GM15510 (cell line): Measurements from ENCODE around the gene SERPINB12.

Experiments used
- POLR2A ChIP-seq: IDR thresholded peaks from 3 replicates; pipeline ENCODE4 v1.6.1; 2011; ENCODE audit warnings: borderline replicate concordance; ENCODE audit not compliant: insufficient read length; ENCODE audit errors: extremely low read depth

The SERPINB12 gene

GRCh38 chr18:63528863-63529492, 13.2 kb upstream of the SERPINB12 start:
- no peak for TF ChIP-seq POLR2A

- no peak for TF ChIP-seq POLR2A
These were observed 9.7 kb upstream of the SERPINB12 start for GRCh38 chr18:63532471-63532870.

- TF ChIP-seq POLR2A = no peak
These were observed 7.6 kb upstream of the SERPINB12 start for GRCh38 chr18:63534615-63535014.

GRCh38 chr18:63539904-63540510, 2.2 kb upstream of the SERPINB12 start:
- TF ChIP-seq POLR2A = no peak

- TF ChIP-seq POLR2A = no peak
These were observed 1.8 kb downstream of the SERPINB12 start for GRCh38 chr18:63544017-63544416.

GRCh38 chr18:63545000-63545399, 2.8 kb downstream of the SERPINB12 start:
- no peak for TF ChIP-seq POLR2A

- TF ChIP-seq POLR2A = no peak
These were observed 7.9 kb downstream of the SERPINB12 start for GRCh38 chr18:63550068-63550467.

- no peak for TF ChIP-seq POLR2A
These were observed 9.6 kb downstream of the SERPINB12 start for GRCh38 chr18:63551769-63552168.

GRCh38 chr18:63552581-63552980, 10.4 kb downstream of the SERPINB12 start:
- no peak for TF ChIP-seq POLR2A

- no peak for TF ChIP-seq POLR2A
These were observed 10.9 kb downstream of the SERPINB12 start for GRCh38 chr18:63553081-63553480.

- no peak for TF ChIP-seq POLR2A
These were observed 17.7 kb downstream of the SERPINB12 start for GRCh38 chr18:63559567-63560491.

GRCh38 chr18:63562284-63562683, 20.1 kb downstream of the SERPINB12 start:
- TF ChIP-seq POLR2A = no peak

GRCh38 chr18:63564021-63564420, 21.9 kb downstream of the SERPINB12 start:
- no peak for TF ChIP-seq POLR2A

- no peak for TF ChIP-seq POLR2A
These were observed 22.4 kb downstream of the SERPINB12 start for GRCh38 chr18:63564561-63564960.

GRCh38 chr18:63567276-63567675, 25.1 kb downstream of the SERPINB12 start:
- TF ChIP-seq POLR2A = no peak
